Spleen (tissue), 7 donors: ENCODE results near the gene SSR4.

Experiments used
- POLR2A ChIP-seq, 3 donors: fragments of 450-650 bp; IDR thresholded peaks; one replicate each; pipeline ENCODE4 v1.5.1; 2017; ENCODE audit warnings: antibody characterized with exemption in 3 of 3, mild to moderate bottlenecking in 1 of 3
- TF ChIP-seq, protein P1 (sequence below), 11 experiments: fragments of 200-600 bp in 7 of 11; fragments of 450-650 bp in 4 of 11; sonication (generic) in 4 of 11; IDR thresholded peaks in 8 of 11; conservative IDR thresholded peaks in 3 of 11; 1 replicate in 7 of 11; 2 replicates in 4 of 11; pipeline versions ENCODE4 v1.4.0 to v1.8.0; 2016 to 2021; ENCODE audit warnings: antibody characterized with exemption in 11 of 11, inconsistent platforms in 4 of 11, mild to moderate bottlenecking in 1 of 11
- donor health status: DM: no; HTN: no; CAD: no; lungs with moderate emphysema.
- donor health status: DM: no; HTN: no; CAD: no.
- donor health status: DM: no; HTN: no; CAD: no.

DNA sequence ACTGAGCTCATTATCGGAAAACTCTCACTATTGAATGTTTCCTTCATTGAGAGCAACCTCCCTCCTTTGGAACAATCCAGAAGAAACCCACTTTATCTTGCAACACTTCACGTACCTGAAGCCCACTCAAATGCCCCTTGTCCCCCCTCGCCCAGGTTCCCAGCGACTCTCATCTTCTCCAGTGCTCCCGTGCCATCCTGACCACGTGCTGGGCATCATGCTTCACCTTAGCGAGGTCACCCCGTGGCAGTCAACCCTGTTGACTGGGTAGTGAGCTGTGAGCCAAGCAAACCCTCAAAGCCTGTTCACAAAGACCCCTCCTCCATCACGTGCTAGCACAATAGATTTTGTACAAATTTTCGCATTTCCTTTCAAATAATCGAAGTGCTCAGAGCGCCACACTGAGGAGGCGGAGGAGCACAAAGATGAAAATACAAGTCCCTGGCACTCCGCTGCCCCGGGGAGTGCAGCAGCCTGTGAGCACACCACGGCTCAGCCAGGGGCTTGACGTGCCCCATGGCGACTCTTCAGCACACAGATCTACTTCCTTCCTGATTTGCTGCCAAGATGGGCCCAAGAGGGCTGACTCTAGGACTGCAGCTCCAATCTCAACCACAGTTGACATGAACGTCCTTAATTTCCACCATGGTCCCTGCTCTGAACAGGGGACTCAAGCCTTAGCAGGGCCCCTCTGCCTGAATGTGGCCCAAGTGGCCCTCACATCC, 20.3 kb downstream of the SSR4 start:
- TF ChIP-seq, protein P1, sequence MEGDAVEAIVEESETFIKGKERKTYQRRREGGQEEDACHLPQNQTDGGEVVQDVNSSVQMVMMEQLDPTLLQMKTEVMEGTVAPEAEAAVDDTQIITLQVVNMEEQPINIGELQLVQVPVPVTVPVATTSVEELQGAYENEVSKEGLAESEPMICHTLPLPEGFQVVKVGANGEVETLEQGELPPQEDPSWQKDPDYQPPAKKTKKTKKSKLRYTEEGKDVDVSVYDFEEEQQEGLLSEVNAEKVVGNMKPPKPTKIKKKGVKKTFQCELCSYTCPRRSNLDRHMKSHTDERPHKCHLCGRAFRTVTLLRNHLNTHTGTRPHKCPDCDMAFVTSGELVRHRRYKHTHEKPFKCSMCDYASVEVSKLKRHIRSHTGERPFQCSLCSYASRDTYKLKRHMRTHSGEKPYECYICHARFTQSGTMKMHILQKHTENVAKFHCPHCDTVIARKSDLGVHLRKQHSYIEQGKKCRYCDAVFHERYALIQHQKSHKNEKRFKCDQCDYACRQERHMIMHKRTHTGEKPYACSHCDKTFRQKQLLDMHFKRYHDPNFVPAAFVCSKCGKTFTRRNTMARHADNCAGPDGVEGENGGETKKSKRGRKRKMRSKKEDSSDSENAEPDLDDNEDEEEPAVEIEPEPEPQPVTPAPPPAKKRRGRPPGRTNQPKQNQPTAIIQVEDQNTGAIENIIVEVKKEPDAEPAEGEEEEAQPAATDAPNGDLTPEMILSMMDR (IDR thresholded peaks at IDR 0.05 in 8 of 11, conservative IDR thresholded peaks at IDR 0.05 in 3 of 11) = no peak
- TF ChIP-seq POLR2A (IDR thresholded peaks at IDR 0.05) = no peak
